Choroid plexus epithelial cell (primary cell): ENCODE measurements around the gene ARL14EPL.

Source experiments
- DNase-seq: peaks from one replicate; pipeline ENCODE4 v3.0.0-alpha.2; 2010; ENCODE audit warnings: low read depth
- H3K4me3 ChIP-seq: 2 replicates; pipeline ENCODE4 v1.5.1; 2011; ENCODE audit warnings: low read depth, mild to moderate bottlenecking, control low read depth, low read length, moderate library complexity
- TF ChIP-seq, protein P1 (sequence below): conservative IDR thresholded peaks from 2 replicates; pipeline ENCODE4 v1.5.1; 2011; ENCODE audit warnings: low read depth, mild to moderate bottlenecking, control low read depth, inconsistent platforms, low read length, moderate library complexity

Gene ARL14EPL

DNA sequence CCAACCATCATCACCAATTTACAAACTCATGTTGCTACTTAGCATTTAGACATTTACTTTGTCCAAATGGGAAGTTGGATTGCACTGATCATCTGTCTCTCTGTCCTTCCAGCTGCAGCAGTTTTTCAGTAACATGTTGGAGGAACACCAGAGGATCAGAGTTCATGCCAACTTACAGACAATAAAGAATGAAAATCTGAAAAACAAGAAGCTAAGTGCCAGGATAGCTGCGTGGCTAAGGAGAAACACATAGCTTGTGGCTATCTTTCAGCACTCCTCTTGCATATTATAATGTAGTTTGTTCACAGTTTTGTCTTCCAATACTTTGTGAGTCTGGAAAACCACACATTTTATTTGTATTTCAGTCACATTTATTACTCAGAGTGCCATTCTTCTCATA, 6.4 kb upstream of the ARL14EPL start:
- TF ChIP-seq, protein P1, sequence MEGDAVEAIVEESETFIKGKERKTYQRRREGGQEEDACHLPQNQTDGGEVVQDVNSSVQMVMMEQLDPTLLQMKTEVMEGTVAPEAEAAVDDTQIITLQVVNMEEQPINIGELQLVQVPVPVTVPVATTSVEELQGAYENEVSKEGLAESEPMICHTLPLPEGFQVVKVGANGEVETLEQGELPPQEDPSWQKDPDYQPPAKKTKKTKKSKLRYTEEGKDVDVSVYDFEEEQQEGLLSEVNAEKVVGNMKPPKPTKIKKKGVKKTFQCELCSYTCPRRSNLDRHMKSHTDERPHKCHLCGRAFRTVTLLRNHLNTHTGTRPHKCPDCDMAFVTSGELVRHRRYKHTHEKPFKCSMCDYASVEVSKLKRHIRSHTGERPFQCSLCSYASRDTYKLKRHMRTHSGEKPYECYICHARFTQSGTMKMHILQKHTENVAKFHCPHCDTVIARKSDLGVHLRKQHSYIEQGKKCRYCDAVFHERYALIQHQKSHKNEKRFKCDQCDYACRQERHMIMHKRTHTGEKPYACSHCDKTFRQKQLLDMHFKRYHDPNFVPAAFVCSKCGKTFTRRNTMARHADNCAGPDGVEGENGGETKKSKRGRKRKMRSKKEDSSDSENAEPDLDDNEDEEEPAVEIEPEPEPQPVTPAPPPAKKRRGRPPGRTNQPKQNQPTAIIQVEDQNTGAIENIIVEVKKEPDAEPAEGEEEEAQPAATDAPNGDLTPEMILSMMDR: no peak
- H3K4me3 ChIP-seq: no peak overlapping the region
- DNase-seq: no peak

GRCh38 chr5:116032991-116033390, 719 bp downstream of the ARL14EPL start:
- TF ChIP-seq, protein P1: no peak
- no peak overlapping the region for H3K4me3 ChIP-seq
- no peak for DNase-seq

DNA sequence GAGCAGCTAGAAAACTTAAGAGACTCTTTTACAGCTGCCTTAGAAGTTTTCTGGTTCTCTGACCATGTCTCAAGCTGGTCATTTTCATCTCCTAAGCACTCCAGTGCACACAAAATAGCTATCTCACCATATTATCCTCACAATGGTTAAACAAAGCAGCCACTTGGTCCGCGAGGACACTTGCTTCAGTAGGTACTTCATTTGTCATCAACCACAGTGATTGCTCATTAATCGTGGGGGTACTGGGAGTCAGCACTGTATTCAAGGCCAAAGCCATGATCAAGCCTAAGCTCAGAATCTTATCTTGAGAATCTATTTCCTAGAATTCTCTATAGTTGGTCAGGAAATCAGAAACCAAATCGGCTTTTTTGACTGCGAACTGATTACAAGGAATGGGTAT, 2.9 kb downstream of the ARL14EPL start:
- DNase-seq: no peak
- TF ChIP-seq, protein P1: no peak
- no peak overlapping the region for H3K4me3 ChIP-seq

DNA sequence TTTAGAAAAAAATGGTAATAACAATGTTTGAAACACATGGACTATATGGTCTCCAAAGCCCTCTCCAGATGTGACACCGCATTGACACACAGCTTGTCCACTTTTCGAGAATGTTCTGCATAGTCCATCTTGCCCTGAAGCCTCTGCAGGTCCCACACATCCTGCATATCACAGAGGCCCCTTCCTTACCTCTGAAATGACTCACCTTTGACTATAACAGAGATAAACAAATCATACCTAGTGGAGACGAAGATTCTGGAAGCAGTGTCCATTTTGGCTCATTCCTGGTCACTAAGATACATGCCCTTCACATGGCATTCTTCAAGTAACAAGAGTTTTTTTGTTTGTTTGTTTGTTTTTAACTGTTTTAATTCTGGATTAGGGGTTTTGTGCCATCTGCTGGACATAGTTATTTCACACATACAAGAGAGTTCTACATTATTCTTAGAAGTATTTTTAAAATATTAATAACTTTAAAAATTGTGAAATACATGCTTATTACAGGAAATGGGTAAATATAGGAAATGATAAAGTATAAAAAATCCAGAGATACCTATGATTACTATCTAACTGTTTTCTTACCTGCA, 5.1 kb downstream of the ARL14EPL start:
- DNase-seq: peak; percentile 48
- H3K4me3 ChIP-seq: no peak overlapping the region
- TF ChIP-seq, protein P1: peak; percentile 43

- no peak for DNase-seq
- TF ChIP-seq, protein P1: no peak
- H3K4me3 ChIP-seq: no peak overlapping the region
Observed at GRCh38 chr5:116038817-116039216, 6.5 kb downstream of the ARL14EPL start.

- no peak overlapping the region for H3K4me3 ChIP-seq
- no peak for DNase-seq
- TF ChIP-seq, protein P1: no peak
Observed at GRCh38 chr5:116042375-116042774, 10.1 kb downstream of the ARL14EPL start.

- TF ChIP-seq, protein P1: no peak
- H3K4me3 ChIP-seq: no peak overlapping the region
- no peak for DNase-seq
Observed at GRCh38 chr5:116044073-116044472, 11.8 kb downstream of the ARL14EPL start.
